Measurements from ENCODE around the gene KRT71.

DNA sequence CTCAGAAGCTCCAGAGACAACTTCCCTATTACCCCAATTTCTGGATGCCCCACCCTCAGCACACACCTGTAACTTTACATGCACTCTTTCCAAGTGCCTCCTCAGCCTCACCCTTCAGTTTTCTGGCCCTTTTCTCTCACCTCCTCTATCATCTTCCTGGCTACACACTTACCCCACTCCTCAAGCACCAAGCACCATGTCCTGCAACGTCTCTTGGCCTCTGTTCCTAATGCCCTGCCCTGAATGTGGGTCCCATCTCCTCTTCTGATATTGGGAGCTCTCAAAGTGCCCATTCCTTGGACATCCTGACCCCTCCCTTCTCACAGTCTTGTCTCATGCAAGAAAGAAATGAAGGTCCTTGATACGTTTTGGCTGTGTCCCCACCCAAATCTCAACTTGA lies 47.1 kb upstream of the KRT71 start:
- TF ChIP-seq EGR1 (IDR thresholded peaks at IDR 0.05; ENCODE audit: low read depth) = no peak
- TF ChIP-seq, protein P1, sequence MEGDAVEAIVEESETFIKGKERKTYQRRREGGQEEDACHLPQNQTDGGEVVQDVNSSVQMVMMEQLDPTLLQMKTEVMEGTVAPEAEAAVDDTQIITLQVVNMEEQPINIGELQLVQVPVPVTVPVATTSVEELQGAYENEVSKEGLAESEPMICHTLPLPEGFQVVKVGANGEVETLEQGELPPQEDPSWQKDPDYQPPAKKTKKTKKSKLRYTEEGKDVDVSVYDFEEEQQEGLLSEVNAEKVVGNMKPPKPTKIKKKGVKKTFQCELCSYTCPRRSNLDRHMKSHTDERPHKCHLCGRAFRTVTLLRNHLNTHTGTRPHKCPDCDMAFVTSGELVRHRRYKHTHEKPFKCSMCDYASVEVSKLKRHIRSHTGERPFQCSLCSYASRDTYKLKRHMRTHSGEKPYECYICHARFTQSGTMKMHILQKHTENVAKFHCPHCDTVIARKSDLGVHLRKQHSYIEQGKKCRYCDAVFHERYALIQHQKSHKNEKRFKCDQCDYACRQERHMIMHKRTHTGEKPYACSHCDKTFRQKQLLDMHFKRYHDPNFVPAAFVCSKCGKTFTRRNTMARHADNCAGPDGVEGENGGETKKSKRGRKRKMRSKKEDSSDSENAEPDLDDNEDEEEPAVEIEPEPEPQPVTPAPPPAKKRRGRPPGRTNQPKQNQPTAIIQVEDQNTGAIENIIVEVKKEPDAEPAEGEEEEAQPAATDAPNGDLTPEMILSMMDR (IDR thresholded peaks at IDR 0.05 in 2 of 3, conservative IDR thresholded peaks at IDR 0.05 in 1 of 3; ENCODE audit: borderline replicate concordance in 1 of 3, insufficient read depth in 1 of 3, low read depth in 2 of 3, low read length in 2 of 3) = no peak
- no peak for TF ChIP-seq CEBPB (IDR thresholded peaks at IDR 0.05; ENCODE audit: low read depth)
- TF ChIP-seq, protein P2, sequence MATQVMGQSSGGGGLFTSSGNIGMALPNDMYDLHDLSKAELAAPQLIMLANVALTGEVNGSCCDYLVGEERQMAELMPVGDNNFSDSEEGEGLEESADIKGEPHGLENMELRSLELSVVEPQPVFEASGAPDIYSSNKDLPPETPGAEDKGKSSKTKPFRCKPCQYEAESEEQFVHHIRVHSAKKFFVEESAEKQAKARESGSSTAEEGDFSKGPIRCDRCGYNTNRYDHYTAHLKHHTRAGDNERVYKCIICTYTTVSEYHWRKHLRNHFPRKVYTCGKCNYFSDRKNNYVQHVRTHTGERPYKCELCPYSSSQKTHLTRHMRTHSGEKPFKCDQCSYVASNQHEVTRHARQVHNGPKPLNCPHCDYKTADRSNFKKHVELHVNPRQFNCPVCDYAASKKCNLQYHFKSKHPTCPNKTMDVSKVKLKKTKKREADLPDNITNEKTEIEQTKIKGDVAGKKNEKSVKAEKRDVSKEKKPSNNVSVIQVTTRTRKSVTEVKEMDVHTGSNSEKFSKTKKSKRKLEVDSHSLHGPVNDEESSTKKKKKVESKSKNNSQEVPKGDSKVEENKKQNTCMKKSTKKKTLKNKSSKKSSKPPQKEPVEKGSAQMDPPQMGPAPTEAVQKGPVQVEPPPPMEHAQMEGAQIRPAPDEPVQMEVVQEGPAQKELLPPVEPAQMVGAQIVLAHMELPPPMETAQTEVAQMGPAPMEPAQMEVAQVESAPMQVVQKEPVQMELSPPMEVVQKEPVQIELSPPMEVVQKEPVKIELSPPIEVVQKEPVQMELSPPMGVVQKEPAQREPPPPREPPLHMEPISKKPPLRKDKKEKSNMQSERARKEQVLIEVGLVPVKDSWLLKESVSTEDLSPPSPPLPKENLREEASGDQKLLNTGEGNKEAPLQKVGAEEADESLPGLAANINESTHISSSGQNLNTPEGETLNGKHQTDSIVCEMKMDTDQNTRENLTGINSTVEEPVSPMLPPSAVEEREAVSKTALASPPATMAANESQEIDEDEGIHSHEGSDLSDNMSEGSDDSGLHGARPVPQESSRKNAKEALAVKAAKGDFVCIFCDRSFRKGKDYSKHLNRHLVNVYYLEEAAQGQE (IDR thresholded peaks at IDR 0.05; ENCODE audit: low read depth) = no peak
- TF ChIP-seq POLR2AphosphoS5 (IDR thresholded peaks at IDR 0.05; ENCODE audit: low read depth, low read length) = no peak
- TF ChIP-seq EZH2 (IDR thresholded peaks at IDR 0.05) = no peak
- no peak for TF ChIP-seq ZNF274 (IDR thresholded peaks at IDR 0.05; ENCODE audit: low read depth, low read length)
